Activated CD8-positive, alpha-beta T cell treated with anti-CD3 and anti-CD28 coated beads, Interleukin-2, amount 10 ng/mL, durations not matched to agents 7 days and 5 days (primary cell): ENCODE results near the gene STAT3. TPM values are rescaled to one million over a fixed set of nuclear protein-coding genes. Genes with fewer than 3 reads are reported as not detected.

Experiments
- ATAC-seq: fragments of 150-1000 bp; cut with Tn5 transposase; one replicate; pipeline ENCODE4 v1.10.0; 2021; ENCODE audit warnings: moderate library complexity
- CTCF ChIA-PET: fragments of 350-600 bp; sonication (Branson Sonifier 250); formaldehyde crosslinking; loops from one replicate; lab custom pipeline; 2021; ENCODE audit warnings: antibody characterized with exemption; lab: Charles Lee
- POLR2A ChIA-PET: fragments of 350-600 bp; sonication (Branson Sonifier 250); formaldehyde crosslinking; loops from one replicate; lab custom pipeline; 2021; ENCODE audit warnings: antibody characterized with exemption; lab: Charles Lee
- DNase-seq: peaks from one replicate; pipeline ENCODE4 v3.0.0-alpha.2; 2020
- H3K27ac Mint-ChIP-seq: one replicate; pipeline ENCODE4 v1.8.0; 2021; ENCODE audit warnings: mild to moderate bottlenecking, mixed read lengths
- H3K27me3 Mint-ChIP-seq: one replicate; pipeline ENCODE4 v1.8.0; 2021; ENCODE audit warnings: low read depth, mixed read lengths
- H3K36me3 Mint-ChIP-seq: one replicate; pipeline ENCODE4 v1.8.0; 2021; ENCODE audit warnings: low read depth, mixed read lengths
- H3K4me1 Mint-ChIP-seq: one replicate; pipeline ENCODE4 v1.8.0; 2021; ENCODE audit warnings: low read depth, mixed read lengths
- H3K4me3 Mint-ChIP-seq: one replicate; pipeline ENCODE4 v1.8.0; 2021; ENCODE audit warnings: mild to moderate bottlenecking, mixed read lengths
- H3K9me3 Mint-ChIP-seq: one replicate; pipeline ENCODE4 v1.8.0; 2022; ENCODE audit warnings: mixed read lengths; ENCODE audit not compliant: insufficient read depth
- total RNA-seq, 2 experiments: library from RNA; stranded (reverse); gene quantifications; one replicate each; pipeline ENCODE4 v1.2.3, GENCODE V29; 2021

The STAT3 gene
- total RNA-seq, 2 experiments from 2014 or later, result 94.7 to 101 TPM

DNA sequence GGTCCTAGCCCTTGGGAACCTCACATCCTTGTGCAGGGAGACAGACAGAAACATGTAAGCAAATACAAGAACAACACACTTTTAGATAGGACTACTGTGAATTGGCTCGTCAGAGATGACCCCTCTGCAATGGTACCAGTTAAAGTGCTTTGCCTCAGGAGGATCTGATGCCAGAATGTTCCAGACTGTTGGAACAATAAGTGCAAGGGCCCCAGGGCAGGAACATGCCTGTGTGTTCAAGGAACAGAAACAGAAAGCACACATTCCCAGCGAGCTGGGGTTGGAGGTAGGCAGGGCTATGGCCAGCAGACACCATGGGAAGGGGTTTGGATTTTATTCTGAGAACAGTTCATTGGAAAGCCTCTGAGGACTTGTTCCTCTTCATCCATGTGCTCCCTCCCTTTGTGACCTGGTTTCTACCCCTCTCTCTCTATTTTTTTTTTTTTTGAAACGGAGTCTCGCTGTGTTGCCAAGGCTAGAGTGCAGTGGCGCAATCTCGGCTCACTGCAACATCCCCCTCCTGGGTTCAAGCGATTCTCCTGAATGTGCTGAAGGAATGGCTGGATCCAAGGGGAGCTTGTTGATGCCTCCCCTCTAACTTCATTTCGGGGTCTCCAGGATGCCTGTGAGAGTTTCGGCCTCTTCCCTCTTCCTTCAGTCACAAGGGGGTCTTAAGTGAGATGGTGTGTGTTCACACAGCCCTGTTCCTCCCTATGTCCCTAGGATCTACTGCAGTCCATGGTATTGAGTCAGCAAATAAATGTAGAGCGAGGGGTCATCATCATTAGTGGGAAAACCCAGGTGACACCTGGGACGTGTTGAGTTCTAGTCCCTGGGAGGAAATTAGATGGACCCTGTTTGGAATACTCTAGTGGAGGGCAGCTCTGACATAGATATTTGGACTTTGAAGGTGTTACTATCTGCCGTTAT lies 93.5 kb downstream of the STAT3 start:
- H3K27me3 Mint-ChIP-seq, result no peaks in the 10 kb centered on the region
- H3K27ac Mint-ChIP-seq, result peak overlapping the region; percentile 37
- CTCF ChIA-PET, result interaction anchor here (1.0 to 1.6 kb wide), 3 partner anchors 19 to 73 kb away, joined by 3 to 5 read pairs (median 4); no protein-coding TSS in a partner anchor
- ATAC-seq (no peak), DNase-seq (no peak)
- no peak overlapping the region for H3K4me3 Mint-ChIP-seq
- H3K4me1 Mint-ChIP-seq, result peaks cover 22% of the 10 kb centered on the region
- H3K9me3 Mint-ChIP-seq, result no peaks in the 10 kb centered on the region
- POLR2A ChIA-PET, result interaction anchor here (0.9 to 1.1 kb wide), 2 partner anchors 12 to 73 kb away, joined by 3 read pairs; no protein-coding TSS in a partner anchor
- H3K36me3 Mint-ChIP-seq, result peaks cover 52% of the 10 kb centered on the region

- H3K27ac Mint-ChIP-seq, result no peak overlapping the region
- peaks cover 45% of the 10 kb centered on the region for H3K36me3 Mint-ChIP-seq
- POLR2A ChIA-PET, result interaction anchor here (0.6 kb wide), 1 partner anchor 12 kb away, joined by 3 read pairs; no protein-coding TSS in a partner anchor
- DNase-seq, result no peak
- no peak overlapping the region for H3K4me3 Mint-ChIP-seq
- H3K4me1 Mint-ChIP-seq, result peaks cover 45% of the 10 kb centered on the region
- CTCF ChIA-PET, result interaction anchor here (1.2 to 6.0 kb wide), 2 partner anchors 68 to 236 kb away, joined by 3 to 54 read pairs; no protein-coding TSS in a partner anchor
- ATAC-seq, result no peak
- H3K27me3 Mint-ChIP-seq, result no peaks in the 10 kb centered on the region
- H3K9me3 Mint-ChIP-seq, result no peaks in the 10 kb centered on the region
These were observed 97.1 kb downstream of the STAT3 start for GRCh38 chr17:42291129-42291528.

DNA sequence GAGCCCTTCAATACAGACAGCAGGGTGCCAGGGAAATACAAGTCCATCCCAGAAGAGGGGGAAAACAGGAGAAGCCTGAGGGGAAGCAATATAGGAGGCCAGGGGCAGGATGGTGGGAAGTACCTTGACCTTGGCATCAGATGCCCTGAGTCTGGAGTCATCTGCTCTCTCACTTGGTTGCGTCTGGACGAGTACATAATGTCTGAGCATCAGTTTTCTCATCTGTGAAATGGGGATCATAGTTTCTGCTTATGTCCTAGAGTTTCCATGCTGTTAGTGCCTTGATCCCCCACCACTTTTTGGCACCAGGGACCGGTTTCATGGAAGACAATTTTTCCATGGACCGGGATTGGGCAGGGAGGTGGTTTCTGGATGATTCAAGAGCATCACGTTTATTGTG lies 97.7 kb downstream of the STAT3 start:
- Mint-ChIP-seq H3K27ac (peak overlapping the region; percentile 51), H3K4me3 (peak overlapping the region; percentile 89), H3K4me1 (peaks cover 48% of the 10 kb centered on the region), H3K9me3 (no peaks in the 10 kb centered on the region), H3K36me3 (peaks cover 39% of the 10 kb centered on the region), H3K27me3 (no peaks in the 10 kb centered on the region)
- ATAC-seq (no peak), DNase-seq (no peak)
- POLR2A ChIA-PET, result interaction anchor here (2.7 kb wide), 1 partner anchor 12 kb away, joined by 24 read pairs; no protein-coding TSS in a partner anchor
- CTCF ChIA-PET, result interaction anchor here (1.1 to 6.0 kb wide), 4 partner anchors 19 to 265 kb away, joined by 4 to 54 read pairs (median 4); no protein-coding TSS in a partner anchor

- DNase-seq (no peak), ATAC-seq (no peak)
- H3K27ac Mint-ChIP-seq, result peak overlapping the region; percentile 86
- H3K27me3 Mint-ChIP-seq, result no peaks in the 10 kb centered on the region
- peaks cover 50% of the 10 kb centered on the region for H3K4me1 Mint-ChIP-seq
- peaks cover 31% of the 10 kb centered on the region for H3K36me3 Mint-ChIP-seq
- CTCF ChIA-PET, result interaction anchor here (0.6 to 6.0 kb wide), 9 partner anchors 20 to 264 kb away, joined by 3 to 54 read pairs (median 6); partner anchors contain the start of gene KCNH4
- POLR2A ChIA-PET, result interaction anchor here (1.1 to 5.7 kb wide), 8 partner anchors 11 to 99 kb away, joined by 3 to 69 read pairs (median 18); partner anchors contain the start of gene STAT3
- peak overlapping the region; percentile 89 for H3K4me3 Mint-ChIP-seq
- H3K9me3 Mint-ChIP-seq, result no peaks in the 10 kb centered on the region
These were observed 98.5 kb downstream of the STAT3 start for GRCh38 chr17:42289611-42290181.

DNA sequence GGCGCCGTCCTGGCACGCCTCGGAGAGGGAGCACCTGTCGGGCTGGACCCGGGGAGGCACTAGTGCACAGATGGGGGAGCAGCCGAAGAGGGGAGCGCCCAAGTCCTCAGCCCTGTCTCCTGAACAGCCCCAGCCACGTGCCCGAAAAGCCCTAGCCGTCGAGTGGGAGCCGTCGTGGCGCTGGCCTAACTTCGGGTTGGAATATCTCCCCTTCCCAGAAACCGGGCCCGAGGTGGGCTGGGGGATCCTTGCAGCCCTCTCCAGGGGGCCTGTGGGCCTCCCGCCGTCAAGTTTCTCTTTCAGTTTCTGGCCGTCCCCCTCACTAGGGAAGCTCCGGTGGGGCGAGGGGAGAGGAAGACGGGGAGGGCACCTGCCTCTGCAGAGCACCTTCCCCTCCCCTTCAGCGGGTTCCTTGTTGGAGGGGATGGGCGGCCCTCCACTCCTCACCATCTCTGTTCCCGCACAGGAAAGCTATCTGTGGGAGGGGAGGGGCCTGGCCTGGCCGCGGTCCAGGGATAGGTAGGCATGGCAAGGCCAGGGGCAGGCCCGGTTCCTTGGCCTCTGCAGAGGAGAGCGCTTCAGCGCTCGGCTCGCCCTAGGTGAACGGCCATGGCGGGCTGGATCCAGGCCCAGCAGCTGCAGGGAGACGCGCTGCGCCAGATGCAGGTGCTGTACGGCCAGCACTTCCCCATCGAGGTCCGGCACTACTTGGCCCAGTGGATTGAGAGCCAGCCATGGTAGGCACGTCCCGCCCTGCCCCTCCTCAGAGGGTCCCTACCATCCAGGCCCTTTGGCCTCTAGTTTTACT lies 99.2 kb downstream of the STAT3 start:
- DNase-seq (peak; percentile 69), ATAC-seq (peak; percentile 46)
- Mint-ChIP-seq H3K4me3 (peak overlapping the region; percentile 89), H3K4me1 (peaks cover 50% of the 10 kb centered on the region), H3K36me3 (peaks cover 27% of the 10 kb centered on the region), H3K27ac (peak overlapping the region; percentile 86), H3K27me3 (no peaks in the 10 kb centered on the region), H3K9me3 (no peaks in the 10 kb centered on the region)
- ChIA-PET POLR2A (interaction anchor here (0.9 to 5.7 kb wide), 15 partner anchors 9 to 167 kb away, joined by 3 to 69 read pairs (median 6); partner anchors contain the start of gene STAT3), CTCF (interaction anchor here (0.6 to 6.0 kb wide), 11 partner anchors 20 to 264 kb away, joined by 3 to 54 read pairs (median 5); partner anchors contain the start of genes KCNH4 and STAT3)

GRCh38 chr17:42287977-42288802 lies 100.1 kb downstream of the STAT3 start, which contains the start of gene STAT5A:
TSS of gene STAT5A (plus strand) at chr17:42288498. CDS start at chr17:42289412, 914 bp downstream.
- CTCF ChIA-PET, result interaction anchor here (0.7 to 6.0 kb wide), 10 partner anchors 21 to 118 kb away, joined by 3 to 54 read pairs (median 6); partner anchors contain the start of genes KCNH4 and STAT3
- POLR2A ChIA-PET, result interaction anchor here (0.6 to 5.7 kb wide), 15 partner anchors 8 to 168 kb away, joined by 3 to 69 read pairs (median 6); partner anchors contain the start of gene STAT3
- H3K4me1 Mint-ChIP-seq, result peaks cover 52% of the 10 kb centered on the region

DNA sequence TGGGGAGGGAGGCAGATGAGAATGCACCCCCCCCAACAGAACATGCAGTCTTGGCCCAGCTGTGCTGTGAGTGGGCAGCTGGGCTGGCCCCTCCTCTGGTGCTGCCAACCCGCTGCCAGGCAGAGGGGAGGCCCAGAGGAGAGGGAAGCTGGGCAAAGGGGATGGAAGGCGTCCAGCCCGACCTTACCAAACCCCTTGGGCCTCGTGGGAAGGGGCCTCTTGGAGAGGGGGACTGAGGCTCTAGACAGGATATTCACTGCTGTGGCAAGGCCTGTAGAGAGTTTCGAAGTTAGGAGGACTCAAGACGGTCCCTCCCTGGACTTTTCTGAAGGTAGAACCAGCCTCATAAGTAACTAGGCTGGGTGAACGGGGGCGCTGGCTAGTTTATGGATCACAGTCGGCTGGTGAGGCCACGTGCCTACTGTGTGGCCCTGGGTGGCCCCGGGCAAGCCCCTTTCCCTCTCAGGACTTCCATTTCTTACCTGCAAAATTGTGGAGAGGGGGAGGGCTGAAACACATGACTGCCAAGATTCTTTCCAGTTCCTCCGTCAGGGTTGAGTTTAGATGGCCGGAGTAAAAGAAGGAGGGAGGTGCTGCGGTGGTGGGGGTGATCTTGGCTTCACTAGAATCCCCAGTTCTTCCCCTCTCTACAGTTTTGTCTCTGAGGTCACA lies 100.8 kb downstream of the STAT3 start:
- CTCF ChIA-PET, result interaction anchor here (0.8 to 6.0 kb wide), 8 partner anchors 10 to 107 kb away, joined by 3 to 54 read pairs (median 3); partner anchors contain the start of genes KCNH4 and STAT3
- Mint-ChIP-seq H3K27ac (peak overlapping the region; percentile 93), H3K4me3 (peak overlapping the region; percentile 89), H3K27me3 (no peaks in the 10 kb centered on the region), H3K9me3 (no peaks in the 10 kb centered on the region), H3K36me3 (peaks cover 18% of the 10 kb centered on the region), H3K4me1 (peaks cover 52% of the 10 kb centered on the region)
- peak; percentile 56 for DNase-seq
- POLR2A ChIA-PET, result interaction anchor here (0.6 to 5.7 kb wide), 13 partner anchors 9 to 1790 kb away, joined by 3 to 69 read pairs (median 8); partner anchors contain the start of gene STAT3
- peak; percentile 24 for ATAC-seq

More at GRCh38 chr17:42287977-42288802, 100.1 kb downstream of the STAT3 start, which contains the start of gene STAT5A:
- H3K36me3 Mint-ChIP-seq, result peaks cover 23% of the 10 kb centered on the region
- ATAC-seq, result peak; percentile 83
- peak within 1 kb of the TSS; percentile 89 for H3K4me3 Mint-ChIP-seq
- peak within 1 kb of the TSS; percentile 93 for H3K27ac Mint-ChIP-seq
- H3K27me3 Mint-ChIP-seq, result no peaks in the 10 kb centered on the region
- no peaks in the 10 kb centered on the region for H3K9me3 Mint-ChIP-seq
- peak; percentile 90 for DNase-seq

GRCh38 chr17:42286411-42287221 lies 101.6 kb downstream of the STAT3 start:
- peak overlapping the region; percentile 89 for H3K4me3 Mint-ChIP-seq
- H3K27ac Mint-ChIP-seq, result peak overlapping the region; percentile 93
- peaks cover 14% of the 10 kb centered on the region for H3K36me3 Mint-ChIP-seq
- ATAC-seq (no peak), DNase-seq (no peak)
- H3K4me1 Mint-ChIP-seq, result peaks cover 49% of the 10 kb centered on the region
- ChIA-PET POLR2A (interaction anchor here (0.6 to 5.7 kb wide), 6 partner anchors 9 to 1789 kb away, joined by 3 to 69 read pairs (median 3); no protein-coding TSS in a partner anchor), CTCF (interaction anchor here (1.1 to 6.0 kb wide), 3 partner anchors 9 to 64 kb away, joined by 3 to 54 read pairs (median 3); no protein-coding TSS in a partner anchor)
- no peaks in the 10 kb centered on the region for H3K27me3 Mint-ChIP-seq
- no peaks in the 10 kb centered on the region for H3K9me3 Mint-ChIP-seq
